Measurements from ENCODE around the gene TCTA. TPM values are rescaled to one million over a fixed set of nuclear protein-coding genes. Genes with fewer than 3 reads are reported as not detected.
A peak's percentile ranks its signal among the peaks of the same experiment; 100 is the strongest.
"Not testable (repeated sequence)": the region's sequence is repeated elsewhere in the genome, so short reads cannot be mapped to it uniquely, and the experiment has no call there.

Gene TCTA
- total RNA-seq, 6 experiments from 2014 or later: 45.5 to 58.7 (median 49.9) TPM

- peaks cover 36% of the 10 kb centered on the region for H3K4me1 Mint-ChIP-seq (ENCODE audit: low read depth)
- H3K36me3 Mint-ChIP-seq (ENCODE audit: low read depth): peaks cover 31% of the 10 kb centered on the region
- peak overlapping the region; percentile 59; the same call in 1 of the 2 replicates for H3K27ac Mint-ChIP-seq
- no peak overlapping the region for H3K4me3 Mint-ChIP-seq
- H3K9me3 Mint-ChIP-seq: no peaks in the 10 kb centered on the region
- peaks cover 4% of the 10 kb centered on the region for H3K27me3 Mint-ChIP-seq (ENCODE audit: insufficient read depth)
- TF ChIP-seq CTCF (IDR thresholded peaks at IDR 0.05): no peak
- no peak for DNase-seq
Measured at GRCh38 chr3:49388289-49388820, 23.9 kb upstream of the TCTA start.

GRCh38 chr3:49389297-49389696 lies 22.9 kb upstream of the TCTA start:
- no peak for TF ChIP-seq CTCF (IDR thresholded peaks at IDR 0.05)
- H3K4me3 Mint-ChIP-seq: no peak overlapping the region
- peaks cover 30% of the 10 kb centered on the region for H3K36me3 Mint-ChIP-seq (ENCODE audit: low read depth)
- no peak for DNase-seq
- no peaks in the 10 kb centered on the region for H3K9me3 Mint-ChIP-seq
- H3K4me1 Mint-ChIP-seq (ENCODE audit: low read depth): peaks cover 26% of the 10 kb centered on the region
- peaks cover 4% of the 10 kb centered on the region for H3K27me3 Mint-ChIP-seq (ENCODE audit: insufficient read depth)
- H3K27ac Mint-ChIP-seq: no peak overlapping the region

DNA sequence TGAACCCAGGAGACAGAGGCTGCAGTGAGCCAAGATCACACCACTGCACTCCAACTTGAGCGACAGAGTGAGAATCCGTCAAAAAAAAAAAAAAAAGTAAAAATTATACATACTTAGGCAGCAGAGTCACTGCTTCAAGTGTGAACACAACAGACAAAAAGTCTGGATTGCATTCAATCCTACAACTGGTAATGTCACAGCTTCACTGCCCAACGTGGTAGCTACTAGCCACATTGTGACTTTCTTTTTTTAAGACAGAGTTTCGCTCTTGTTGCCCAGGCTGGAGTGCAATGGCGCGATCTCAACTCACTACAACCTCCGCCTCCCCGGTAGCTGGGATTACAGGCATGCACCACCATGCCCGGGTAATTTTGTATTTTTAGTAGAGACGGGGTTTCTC lies 20.9 kb upstream of the TCTA start:
- DNase-seq; H3K27ac Mint-ChIP-seq; H3K4me3 Mint-ChIP-seq; H3K9me3 Mint-ChIP-seq; H3K27me3 Mint-ChIP-seq (ENCODE audit: insufficient read depth): not testable (repeated sequence)
- H3K4me1 Mint-ChIP-seq (ENCODE audit: low read depth): peaks cover 23% of the 10 kb centered on the region
- H3K36me3 Mint-ChIP-seq (ENCODE audit: low read depth): peaks cover 31% of the 10 kb centered on the region

GRCh38 chr3:49397470-49397869 lies 14.8 kb upstream of the TCTA start:
- no peak overlapping the region for H3K4me3 Mint-ChIP-seq
- H3K36me3 Mint-ChIP-seq (ENCODE audit: low read depth): peaks cover 25% of the 10 kb centered on the region
- H3K9me3 Mint-ChIP-seq: no peaks in the 10 kb centered on the region
- no peak for TF ChIP-seq CTCF (IDR thresholded peaks at IDR 0.05)
- DNase-seq: no peak
- peaks cover 2% of the 10 kb centered on the region; the same call in 1 of the 2 replicates for H3K27me3 Mint-ChIP-seq (ENCODE audit: insufficient read depth)
- H3K27ac Mint-ChIP-seq: no peak overlapping the region; the same call in 1 of the 2 replicates
- peaks cover 23% of the 10 kb centered on the region for H3K4me1 Mint-ChIP-seq (ENCODE audit: low read depth)

- Mint-ChIP-seq H3K27me3 (ENCODE audit: insufficient read depth) (no peaks in the 10 kb centered on the region; the same call in 1 of the 2 replicates), H3K9me3 (no peaks in the 10 kb centered on the region), H3K36me3 (ENCODE audit: low read depth) (peaks cover 20% of the 10 kb centered on the region), H3K4me3 (no peak overlapping the region), H3K27ac (no peak overlapping the region), H3K4me1 (ENCODE audit: low read depth) (peaks cover 23% of the 10 kb centered on the region)
- TF ChIP-seq CTCF (IDR thresholded peaks at IDR 0.05): no peak
- no peak for DNase-seq
Measured at GRCh38 chr3:49399461-49399860, 12.8 kb upstream of the TCTA start.

GRCh38 chr3:49401766-49402165 lies 10.5 kb upstream of the TCTA start:
- no peaks in the 10 kb centered on the region for H3K9me3 Mint-ChIP-seq
- peaks cover 12% of the 10 kb centered on the region; the same call in 1 of the 2 replicates for H3K36me3 Mint-ChIP-seq (ENCODE audit: low read depth)
- H3K4me3 Mint-ChIP-seq: no peak overlapping the region
- DNase-seq: no peak
- H3K4me1 Mint-ChIP-seq (ENCODE audit: low read depth): peaks cover 32% of the 10 kb centered on the region
- no peak overlapping the region for H3K27ac Mint-ChIP-seq
- 0 out of 2 replicates have a peak, but pooled peaks cover 4% of the 10 kb centered on the region for H3K27me3 Mint-ChIP-seq (ENCODE audit: insufficient read depth)
- TF ChIP-seq CTCF (IDR thresholded peaks at IDR 0.05): no peak
